ENCODE data around the gene TANGO2.

- TF ChIP-seq, protein P1, sequence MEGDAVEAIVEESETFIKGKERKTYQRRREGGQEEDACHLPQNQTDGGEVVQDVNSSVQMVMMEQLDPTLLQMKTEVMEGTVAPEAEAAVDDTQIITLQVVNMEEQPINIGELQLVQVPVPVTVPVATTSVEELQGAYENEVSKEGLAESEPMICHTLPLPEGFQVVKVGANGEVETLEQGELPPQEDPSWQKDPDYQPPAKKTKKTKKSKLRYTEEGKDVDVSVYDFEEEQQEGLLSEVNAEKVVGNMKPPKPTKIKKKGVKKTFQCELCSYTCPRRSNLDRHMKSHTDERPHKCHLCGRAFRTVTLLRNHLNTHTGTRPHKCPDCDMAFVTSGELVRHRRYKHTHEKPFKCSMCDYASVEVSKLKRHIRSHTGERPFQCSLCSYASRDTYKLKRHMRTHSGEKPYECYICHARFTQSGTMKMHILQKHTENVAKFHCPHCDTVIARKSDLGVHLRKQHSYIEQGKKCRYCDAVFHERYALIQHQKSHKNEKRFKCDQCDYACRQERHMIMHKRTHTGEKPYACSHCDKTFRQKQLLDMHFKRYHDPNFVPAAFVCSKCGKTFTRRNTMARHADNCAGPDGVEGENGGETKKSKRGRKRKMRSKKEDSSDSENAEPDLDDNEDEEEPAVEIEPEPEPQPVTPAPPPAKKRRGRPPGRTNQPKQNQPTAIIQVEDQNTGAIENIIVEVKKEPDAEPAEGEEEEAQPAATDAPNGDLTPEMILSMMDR (IDR thresholded peaks at IDR 0.05; ENCODE audit: poor library complexity, severe bottlenecking), result no peak
- no peak for TF ChIP-seq EZH2 (IDR thresholded peaks at IDR 0.05; ENCODE audit: borderline replicate concordance, insufficient read depth, low read length, poor library complexity, severe bottlenecking)
Observed at GRCh38 chr22:20096574-20097420, 75.9 kb downstream of the TANGO2 start.

All from neural cell (in vitro differentiated cells).